ENCODE data around the gene BLTP3A. TPM values are rescaled to one million over a fixed set of nuclear protein-coding genes. Genes with fewer than 3 reads are reported as not detected.
"Not testable (repeated sequence)": the region's sequence is repeated elsewhere in the genome, so short reads cannot be mapped to it uniquely, and the experiment has no call there.

BLTP3A gene
- total and polyA plus RNA-seq, 4 donors: 3.1 to 14.7 (median 9.6) TPM

DNA sequence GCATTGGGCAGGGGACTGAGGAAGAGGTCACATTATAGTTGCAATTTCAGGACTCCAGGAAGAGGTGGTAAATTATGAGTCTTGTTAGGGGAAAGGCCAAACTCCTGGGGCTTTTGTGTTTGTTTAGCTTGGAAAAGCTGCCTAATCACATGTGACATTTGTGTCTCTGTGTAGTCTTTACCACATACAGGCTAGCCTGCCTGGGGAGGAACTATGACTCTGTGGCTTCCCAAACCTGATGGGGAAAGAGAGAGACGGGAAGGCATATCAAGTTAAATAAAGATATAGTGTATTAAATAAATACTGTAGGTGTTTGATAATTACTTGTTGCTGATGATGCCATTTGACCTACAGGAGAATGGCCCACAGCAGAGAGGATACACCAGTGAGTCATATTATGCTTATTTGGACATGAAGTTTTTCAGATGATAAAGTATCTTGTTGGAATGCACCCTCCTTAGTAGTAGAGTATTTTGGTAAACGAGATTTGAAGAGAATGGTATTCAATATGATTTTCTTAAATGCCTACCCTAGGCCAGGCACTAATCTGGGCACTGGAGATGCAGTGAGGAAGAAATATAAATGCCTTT lies 4.0 kb downstream of the BLTP3A start:
- TF ChIP-seq, protein P1, sequence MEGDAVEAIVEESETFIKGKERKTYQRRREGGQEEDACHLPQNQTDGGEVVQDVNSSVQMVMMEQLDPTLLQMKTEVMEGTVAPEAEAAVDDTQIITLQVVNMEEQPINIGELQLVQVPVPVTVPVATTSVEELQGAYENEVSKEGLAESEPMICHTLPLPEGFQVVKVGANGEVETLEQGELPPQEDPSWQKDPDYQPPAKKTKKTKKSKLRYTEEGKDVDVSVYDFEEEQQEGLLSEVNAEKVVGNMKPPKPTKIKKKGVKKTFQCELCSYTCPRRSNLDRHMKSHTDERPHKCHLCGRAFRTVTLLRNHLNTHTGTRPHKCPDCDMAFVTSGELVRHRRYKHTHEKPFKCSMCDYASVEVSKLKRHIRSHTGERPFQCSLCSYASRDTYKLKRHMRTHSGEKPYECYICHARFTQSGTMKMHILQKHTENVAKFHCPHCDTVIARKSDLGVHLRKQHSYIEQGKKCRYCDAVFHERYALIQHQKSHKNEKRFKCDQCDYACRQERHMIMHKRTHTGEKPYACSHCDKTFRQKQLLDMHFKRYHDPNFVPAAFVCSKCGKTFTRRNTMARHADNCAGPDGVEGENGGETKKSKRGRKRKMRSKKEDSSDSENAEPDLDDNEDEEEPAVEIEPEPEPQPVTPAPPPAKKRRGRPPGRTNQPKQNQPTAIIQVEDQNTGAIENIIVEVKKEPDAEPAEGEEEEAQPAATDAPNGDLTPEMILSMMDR (IDR thresholded peaks at IDR 0.05; ENCODE audit: control extremely low read depth, extremely low read depth): no peak
- no peaks in the 10 kb centered on the region for H3K9me3 ChIP-seq (ENCODE audit: control insufficient read depth in 4 of 4, insufficient read depth in 3 of 4, low read length in 3 of 4)
- H3K4me3 ChIP-seq: no peak overlapping the region
- no peak overlapping the region for H3K9ac ChIP-seq (ENCODE audit: insufficient read depth in 1 of 2, low read length in 2 of 2)
- DNase-seq: no peak
- no peaks in the 10 kb centered on the region for H3K36me3 ChIP-seq (ENCODE audit: control insufficient read depth in 4 of 4, insufficient read depth in 4 of 4, low read length in 4 of 4)
- H3K27ac ChIP-seq (ENCODE audit: low read depth in 1 of 2, low read length in 1 of 2): no peak overlapping the region
- H3K27me3 ChIP-seq (ENCODE audit: control insufficient read depth in 3 of 3, insufficient read depth in 3 of 3, low read length in 2 of 3): no peaks in the 10 kb centered on the region
- WGBS, 2 donors: 44 to 59% methylated on average over 2 of the region's 2 CpGs
- peaks cover 0 to 15% (median 4%) of the 10 kb centered on the region in 5 donors for H3K4me1 ChIP-seq (ENCODE audit: control insufficient read depth in 5 of 5, insufficient read depth in 5 of 5, low read length in 5 of 5)
- ATAC-seq (ENCODE audit: insufficient read depth, low FRiP score): no peak

DNA sequence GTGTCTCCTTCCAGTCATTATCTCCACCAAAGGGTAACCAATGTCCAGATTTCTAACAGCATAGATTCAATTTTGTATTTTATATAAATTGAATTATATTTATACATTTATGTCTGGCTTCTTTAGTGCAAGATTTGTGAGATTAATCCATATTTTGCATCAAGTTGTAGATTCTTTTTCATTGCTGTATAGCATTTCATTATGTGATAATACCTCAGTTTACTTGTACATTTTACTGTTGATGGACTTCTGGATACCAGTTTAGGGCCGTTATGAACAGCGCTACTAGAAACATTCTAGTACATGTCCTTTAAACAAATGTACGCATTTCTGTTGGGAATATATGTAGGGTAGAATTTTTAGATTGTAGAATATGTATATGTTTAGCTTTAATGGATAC lies 6.2 kb downstream of the BLTP3A start:
- TF ChIP-seq, protein P1 (IDR thresholded peaks at IDR 0.05; ENCODE audit: control extremely low read depth, extremely low read depth): no peak
- ATAC-seq (ENCODE audit: insufficient read depth, low FRiP score) (no peak), DNase-seq (no peak)
- Histone ChIP-seq H3K9ac (ENCODE audit: insufficient read depth in 1 of 2, low read length in 2 of 2) (no peak overlapping the region), H3K27ac (ENCODE audit: low read depth in 1 of 2, low read length in 1 of 2) (no peak overlapping the region), H3K36me3 (ENCODE audit: control insufficient read depth in 4 of 4, insufficient read depth in 4 of 4, low read length in 4 of 4) (no peaks in the 10 kb centered on the region), H3K4me1 (ENCODE audit: control insufficient read depth in 5 of 5, insufficient read depth in 5 of 5, low read length in 5 of 5) (peaks cover 0 to 6% (median 3%) of the 10 kb centered on the region in 5 donors), H3K4me3 (no peak overlapping the region), H3K9me3 (ENCODE audit: control insufficient read depth in 4 of 4, insufficient read depth in 3 of 4, low read length in 3 of 4) (no peaks in the 10 kb centered on the region), H3K27me3 (ENCODE audit: control insufficient read depth in 3 of 3, insufficient read depth in 3 of 3, low read length in 2 of 3) (no peaks in the 10 kb centered on the region)
- 95 to 98% methylated on average over 3 of the region's 3 CpGs for WGBS, 2 donors

DNA sequence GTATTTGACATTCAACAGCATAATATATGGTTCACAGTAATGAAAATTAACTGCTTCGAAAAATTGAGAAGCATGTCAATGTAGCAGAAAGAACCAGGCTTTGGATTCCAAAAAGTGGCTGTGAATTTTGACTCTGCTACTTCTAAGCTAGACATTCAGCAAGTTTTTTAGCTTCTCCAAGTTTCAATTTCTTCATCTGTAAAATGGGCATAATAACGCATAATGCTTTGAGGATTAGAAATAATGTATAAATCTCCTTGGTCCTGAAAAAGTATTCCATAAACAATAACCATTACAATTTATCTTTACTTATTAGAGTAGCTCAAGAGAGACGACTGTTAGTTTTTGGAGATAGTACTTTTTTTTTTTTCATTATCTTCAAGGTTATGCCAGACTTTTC lies 7.7 kb downstream of the BLTP3A start:
- Histone ChIP-seq H3K27ac (ENCODE audit: low read depth in 1 of 2, low read length in 1 of 2) (no peak overlapping the region), H3K9ac (ENCODE audit: insufficient read depth in 1 of 2, low read length in 2 of 2) (no peak overlapping the region), H3K9me3 (ENCODE audit: control insufficient read depth in 4 of 4, insufficient read depth in 3 of 4, low read length in 3 of 4) (no peaks in the 10 kb centered on the region), H3K36me3 (ENCODE audit: control insufficient read depth in 4 of 4, insufficient read depth in 4 of 4, low read length in 4 of 4) (no peaks in the 10 kb centered on the region), H3K4me1 (ENCODE audit: control insufficient read depth in 5 of 5, insufficient read depth in 5 of 5, low read length in 5 of 5) (peaks cover 0 to 6% (median 0%) of the 10 kb centered on the region in 5 donors), H3K27me3 (ENCODE audit: control insufficient read depth in 3 of 3, insufficient read depth in 3 of 3, low read length in 2 of 3) (no peaks in the 10 kb centered on the region), H3K4me3 (no peak overlapping the region)
- ATAC-seq (ENCODE audit: insufficient read depth, low FRiP score): no peak
- TF ChIP-seq, protein P1 (IDR thresholded peaks at IDR 0.05; ENCODE audit: control extremely low read depth, extremely low read depth): no peak
- 88 to 91% methylated on average over 3 of the region's 3 CpGs for WGBS, 2 donors
- no peak for DNase-seq

DNA sequence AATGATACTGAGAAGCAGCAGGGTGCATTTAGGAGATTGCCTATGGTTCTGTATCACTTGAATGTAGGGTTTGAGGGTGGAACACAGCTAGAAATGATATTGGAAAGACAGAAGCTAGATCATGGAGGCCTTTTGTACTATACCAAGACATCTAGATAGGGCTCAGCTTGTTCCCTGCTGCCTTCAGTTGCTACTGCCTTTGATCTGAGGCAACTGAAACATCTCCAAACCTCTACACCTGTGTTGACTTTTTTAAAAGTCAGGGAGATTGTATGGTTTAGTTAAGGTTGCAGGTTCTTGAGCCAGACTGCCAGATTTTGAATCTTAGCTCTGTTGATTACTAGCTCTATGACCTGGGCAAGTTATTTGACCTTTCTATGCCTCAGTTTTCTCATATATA lies 12.7 kb downstream of the BLTP3A start:
- no peaks in the 10 kb centered on the region for H3K36me3 ChIP-seq (ENCODE audit: control insufficient read depth in 4 of 4, insufficient read depth in 4 of 4, low read length in 4 of 4)
- no peak for ATAC-seq (ENCODE audit: insufficient read depth, low FRiP score)
- TF ChIP-seq, protein P1 (IDR thresholded peaks at IDR 0.05; ENCODE audit: control extremely low read depth, extremely low read depth): no peak

DNA sequence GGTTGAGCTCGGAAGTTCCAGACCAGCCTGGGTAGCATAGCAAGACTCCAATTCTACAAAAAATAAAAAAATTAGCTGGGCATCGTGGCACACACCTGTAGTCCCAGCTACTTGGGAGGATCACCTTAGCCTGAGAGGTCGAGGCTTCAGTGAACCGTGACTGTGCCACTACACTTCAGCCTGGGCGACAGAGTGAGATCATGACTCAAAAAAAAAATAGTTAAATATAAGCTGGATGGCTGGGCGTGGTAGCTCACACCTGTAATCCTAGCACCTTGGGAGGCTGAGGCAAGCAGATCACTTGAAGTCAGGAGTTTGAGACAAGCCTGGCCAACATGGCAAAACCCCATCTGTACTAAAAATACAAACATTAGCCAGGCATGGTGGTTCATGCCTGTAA lies 13.2 kb downstream of the BLTP3A start:
- H3K36me3 ChIP-seq (ENCODE audit: control insufficient read depth in 4 of 4, insufficient read depth in 4 of 4, low read length in 4 of 4); DNase-seq; ATAC-seq (ENCODE audit: insufficient read depth, low FRiP score); H3K9ac ChIP-seq (ENCODE audit: insufficient read depth in 1 of 2, low read length in 2 of 2); H3K4me3 ChIP-seq; H3K27me3 ChIP-seq (ENCODE audit: control insufficient read depth in 3 of 3, insufficient read depth in 3 of 3, low read length in 2 of 3); H3K9me3 ChIP-seq (ENCODE audit: control insufficient read depth in 4 of 4, insufficient read depth in 3 of 4, low read length in 3 of 4); H3K27ac ChIP-seq (ENCODE audit: low read depth in 1 of 2, low read length in 1 of 2); H3K4me1 ChIP-seq (ENCODE audit: control insufficient read depth in 5 of 5, insufficient read depth in 5 of 5, low read length in 5 of 5): not testable (repeated sequence)
- 92 to 94% methylated on average over 6 of the region's 6 CpGs for WGBS, 2 donors

More for the DNA sequence above, 12.7 kb downstream of the BLTP3A start:
- Histone ChIP-seq H3K27ac (ENCODE audit: low read depth in 1 of 2, low read length in 1 of 2) (no peak overlapping the region), H3K9ac (ENCODE audit: insufficient read depth in 1 of 2, low read length in 2 of 2) (no peak overlapping the region), H3K4me3 (no peak overlapping the region), H3K9me3 (ENCODE audit: control insufficient read depth in 4 of 4, insufficient read depth in 3 of 4, low read length in 3 of 4) (no peaks in the 10 kb centered on the region), H3K4me1 (ENCODE audit: control insufficient read depth in 5 of 5, insufficient read depth in 5 of 5, low read length in 5 of 5) (peaks cover 0 to 5% (median 0%) of the 10 kb centered on the region in 5 donors), H3K27me3 (ENCODE audit: control insufficient read depth in 3 of 3, insufficient read depth in 3 of 3, low read length in 2 of 3) (no peaks in the 10 kb centered on the region)
- DNase-seq: no peak
